Neural crest cell (in vitro differentiated cells): ENCODE data around the gene SNPH. TPM values are rescaled to one million over a fixed set of nuclear protein-coding genes. Genes with fewer than 3 reads are reported as not detected.
"Not testable (repeated sequence)": the region's sequence is repeated elsewhere in the genome, so short reads cannot be mapped to it uniquely, and the experiment has no call there.

ENCODE experiments used
- DNase-seq: peaks from one replicate; pipeline ENCODE4 v3.0.0; 2021; ENCODE audit warnings: low read depth, mixed read lengths, low spot score
- H3K27ac Mint-ChIP-seq: one replicate; pipeline ENCODE4 v1.8.0; 2021; ENCODE audit warnings: mild to moderate bottlenecking, mixed read lengths; ENCODE audit not compliant: unreplicated experiment
- H3K27me3 Mint-ChIP-seq: 2 replicates; pipeline ENCODE4 v1.8.0; 2021; ENCODE audit warnings: low read depth, mild to moderate bottlenecking, mixed read lengths
- H3K36me3 Mint-ChIP-seq: 2 replicates; pipeline ENCODE4 v1.8.0; 2021; ENCODE audit warnings: low read depth, mild to moderate bottlenecking, mixed read lengths
- H3K4me1 Mint-ChIP-seq: 2 replicates; pipeline ENCODE4 v1.8.0; 2021; ENCODE audit warnings: mixed read lengths
- H3K4me3 Mint-ChIP-seq: one replicate; pipeline ENCODE4 v1.8.0; 2021; ENCODE audit warnings: mild to moderate bottlenecking, mixed read lengths
- H3K9me3 Mint-ChIP-seq: 2 replicates; pipeline ENCODE4 v1.8.0; 2021; ENCODE audit warnings: mixed read lengths
- CTCF ChIP-seq: fragments of 200-600 bp; sonication (generic); conservative IDR thresholded peaks from 2 replicates; pipeline ENCODE4 v1.5.0; 2021; ENCODE audit warnings: antibody characterized with exemption, mild to moderate bottlenecking
- total RNA-seq: library from RNA; stranded (reverse); gene quantifications from 2 replicates; pipeline ENCODE4 v1.2.1, GENCODE V29; 2021

SNPH gene
- total RNA-seq, 1 donor from 2014 or later, result 3.3 TPM

- no peak for DNase-seq
- Mint-ChIP-seq H3K27me3 (peaks cover 18% of the 10 kb centered on the region), H3K4me1 (peaks cover 13% of the 10 kb centered on the region), H3K4me3 (no peak overlapping the region), H3K9me3 (no peaks in the 10 kb centered on the region), H3K27ac (no peak overlapping the region), H3K36me3 (no peaks in the 10 kb centered on the region)
- TF ChIP-seq CTCF, result no peak
Observed at GRCh38 chr20:1242099-1242498, 24.0 kb upstream of the SNPH start.

GRCh38 chr20:1242530-1242929 lies 23.6 kb upstream of the SNPH start:
- Mint-ChIP-seq H3K27me3 (peaks cover 18% of the 10 kb centered on the region), H3K36me3 (no peaks in the 10 kb centered on the region), H3K4me1 (peaks cover 13% of the 10 kb centered on the region), H3K9me3 (no peaks in the 10 kb centered on the region), H3K4me3 (no peak overlapping the region), H3K27ac (no peak overlapping the region)
- no peak for TF ChIP-seq CTCF
- no peak for DNase-seq

- Mint-ChIP-seq H3K4me1 (peaks cover 7% of the 10 kb centered on the region), H3K9me3 (no peaks in the 10 kb centered on the region), H3K4me3 (no peak overlapping the region), H3K27me3 (peaks cover 15% of the 10 kb centered on the region), H3K27ac (no peak overlapping the region), H3K36me3 (no peaks in the 10 kb centered on the region)
- no peak for TF ChIP-seq CTCF
- DNase-seq, result no peak
Observed at GRCh38 chr20:1245578-1245977, 20.5 kb upstream of the SNPH start.

- Mint-ChIP-seq H3K9me3 (peaks cover 3% of the 10 kb centered on the region), H3K27me3 (peaks cover 23% of the 10 kb centered on the region), H3K27ac (no peak overlapping the region), H3K4me1 (no peaks in the 10 kb centered on the region), H3K36me3 (no peaks in the 10 kb centered on the region), H3K4me3 (no peak overlapping the region)
- no peak for TF ChIP-seq CTCF
- no peak for DNase-seq
Observed at GRCh38 chr20:1247689-1248088, 18.4 kb upstream of the SNPH start.

GRCh38 chr20:1250282-1250681 lies 15.8 kb upstream of the SNPH start:
- peaks cover 29% of the 10 kb centered on the region for H3K27me3 Mint-ChIP-seq
- not testable (repeated sequence) for H3K27ac Mint-ChIP-seq, H3K9me3 Mint-ChIP-seq, DNase-seq, H3K36me3 Mint-ChIP-seq, H3K4me3 Mint-ChIP-seq, H3K4me1 Mint-ChIP-seq

- Mint-ChIP-seq H3K36me3 (no peaks in the 10 kb centered on the region), H3K4me3 (no peak overlapping the region), H3K27me3 (peaks cover 31% of the 10 kb centered on the region), H3K4me1 (no peaks in the 10 kb centered on the region), H3K9me3 (peaks cover 3% of the 10 kb centered on the region), H3K27ac (no peak overlapping the region)
- DNase-seq, result no peak
- no peak for TF ChIP-seq CTCF
Observed at GRCh38 chr20:1252416-1252815, 13.7 kb upstream of the SNPH start.
